Measurements from ENCODE around the gene ZNF239. TPM values are rescaled to one million over a fixed set of nuclear protein-coding genes. Genes with fewer than 3 reads are reported as not detected.

Gene ZNF239
- total and polyA plus RNA-seq, 2 donors (not counting 1 experiment from before 2014, with no cell fraction given), result 3.8 to 7.8 TPM

DNA sequence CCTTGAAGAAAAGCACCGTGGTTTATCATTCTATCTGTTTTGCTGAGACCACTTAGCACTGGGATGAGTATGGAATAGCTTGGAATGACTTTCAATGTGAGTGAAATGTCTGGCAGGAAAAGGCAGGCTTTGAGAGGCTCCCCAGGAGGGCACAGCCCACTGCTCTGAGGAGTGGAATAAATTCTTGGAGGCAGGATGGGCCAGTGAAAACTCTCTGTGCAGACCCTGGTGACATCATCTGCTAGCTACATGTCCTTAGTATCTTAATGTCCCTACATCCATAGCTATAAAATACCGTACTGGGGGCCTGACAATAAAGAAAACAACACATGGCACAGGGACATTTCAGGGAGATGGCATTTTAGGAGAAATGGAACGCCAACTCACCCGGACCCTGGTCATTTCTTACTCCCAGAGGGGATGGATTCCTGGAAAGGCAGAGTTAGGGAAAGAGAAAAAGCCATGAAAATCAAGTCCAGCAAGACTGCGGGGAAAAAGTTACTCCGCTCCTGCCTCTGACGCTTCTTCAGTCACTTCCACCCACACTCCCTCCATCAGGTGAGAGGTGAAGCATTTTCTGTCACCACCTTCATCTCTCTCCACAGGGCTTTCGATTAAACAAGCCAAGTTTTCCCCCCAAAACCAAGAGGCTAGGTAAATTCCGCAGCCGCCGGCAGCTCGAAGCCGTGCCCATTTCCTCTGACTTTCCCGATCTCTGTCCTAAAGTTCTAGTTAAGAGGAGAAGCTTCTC is 991 bp downstream of the ZNF239 start:
- Histone ChIP-seq H3K4me1 (ENCODE audit: control insufficient read depth, extremely low read depth, insufficient read depth, low read length) (no peaks in the 10 kb centered on the region), H3K27ac (ENCODE audit: insufficient read depth, low read length) (peak overlapping the region; percentile 47), H3K79me2 (ENCODE audit: control insufficient read depth, insufficient read depth, low read length) (no peaks in the 10 kb centered on the region), H3K4me2 (ENCODE audit: extremely low read depth, insufficient read depth, low read length) (peak overlapping the region; percentile 84), H3K9me3 (ENCODE audit: control insufficient read depth, insufficient read depth, low read depth, low read length) (no peaks in the 10 kb centered on the region), H3K27me3 (ENCODE audit: control insufficient read depth, insufficient read depth, low read length) (no peaks in the 10 kb centered on the region), H3K36me3 (ENCODE audit: control insufficient read depth, insufficient read depth, low read length) (no peaks in the 10 kb centered on the region), H2AFZ (ENCODE audit: low read length) (peak overlapping the region; percentile 75), H3K9ac (ENCODE audit: insufficient read depth, low read length) (peak overlapping the region; percentile 65), H4K20me1 (ENCODE audit: control insufficient read depth, extremely low read depth, insufficient read depth, low read length) (no peaks in the 10 kb centered on the region), H3K4me3 (replicated peaks in 1 of 4; ENCODE audit: control extremely low read depth in 1 of 4, insufficient read depth in 1 of 4, low read depth in 3 of 4, low read length in 4 of 4) (peak overlapping the region; percentile 62 to 76 (median 65))
- peak; percentile 10 to 17 for DNase-seq (ENCODE audit: low read depth in 2 of 2)
- TF ChIP-seq, protein P1, sequence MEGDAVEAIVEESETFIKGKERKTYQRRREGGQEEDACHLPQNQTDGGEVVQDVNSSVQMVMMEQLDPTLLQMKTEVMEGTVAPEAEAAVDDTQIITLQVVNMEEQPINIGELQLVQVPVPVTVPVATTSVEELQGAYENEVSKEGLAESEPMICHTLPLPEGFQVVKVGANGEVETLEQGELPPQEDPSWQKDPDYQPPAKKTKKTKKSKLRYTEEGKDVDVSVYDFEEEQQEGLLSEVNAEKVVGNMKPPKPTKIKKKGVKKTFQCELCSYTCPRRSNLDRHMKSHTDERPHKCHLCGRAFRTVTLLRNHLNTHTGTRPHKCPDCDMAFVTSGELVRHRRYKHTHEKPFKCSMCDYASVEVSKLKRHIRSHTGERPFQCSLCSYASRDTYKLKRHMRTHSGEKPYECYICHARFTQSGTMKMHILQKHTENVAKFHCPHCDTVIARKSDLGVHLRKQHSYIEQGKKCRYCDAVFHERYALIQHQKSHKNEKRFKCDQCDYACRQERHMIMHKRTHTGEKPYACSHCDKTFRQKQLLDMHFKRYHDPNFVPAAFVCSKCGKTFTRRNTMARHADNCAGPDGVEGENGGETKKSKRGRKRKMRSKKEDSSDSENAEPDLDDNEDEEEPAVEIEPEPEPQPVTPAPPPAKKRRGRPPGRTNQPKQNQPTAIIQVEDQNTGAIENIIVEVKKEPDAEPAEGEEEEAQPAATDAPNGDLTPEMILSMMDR (conservative IDR thresholded peaks at IDR 0.05 in 1 of 2, IDR thresholded peaks at IDR 0.05 in 1 of 2; ENCODE audit: low read depth in 1 of 2, low read length in 2 of 2), result no peak
- TF ChIP-seq EZH2 (IDR thresholded peaks at IDR 0.05; ENCODE audit: low read length, missing control alignments), result no peak

DNA sequence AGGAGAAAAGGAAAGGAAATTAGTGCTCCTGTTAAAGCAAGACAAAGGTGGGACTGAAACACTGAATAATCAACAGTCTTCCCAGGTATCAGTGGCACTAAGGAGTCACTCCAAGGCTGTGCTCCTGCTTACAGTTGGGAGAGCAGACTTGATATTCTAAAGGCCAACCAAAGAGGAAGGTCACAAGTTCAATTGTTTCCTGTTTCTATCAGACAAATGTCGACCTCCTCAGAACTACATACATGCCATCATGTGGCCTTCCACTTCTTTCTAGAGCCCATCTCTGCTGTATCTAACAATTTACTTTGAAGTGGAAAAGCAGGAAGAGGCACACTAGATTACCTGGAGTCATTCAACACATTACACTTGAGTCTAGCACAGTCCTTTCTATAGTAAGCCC is 3.4 kb downstream of the ZNF239 start:
- H3K9me3 ChIP-seq (ENCODE audit: control insufficient read depth, insufficient read depth, low read depth, low read length), result no peaks in the 10 kb centered on the region
- no peak overlapping the region for H3K9ac ChIP-seq (ENCODE audit: insufficient read depth, low read length)
- no peak overlapping the region for H3K4me3 ChIP-seq (replicated peaks in 1 of 4; ENCODE audit: control extremely low read depth in 1 of 4, insufficient read depth in 1 of 4, low read depth in 3 of 4, low read length in 4 of 4)
- no peak overlapping the region for H3K4me2 ChIP-seq (ENCODE audit: extremely low read depth, insufficient read depth, low read length)
- H3K27ac ChIP-seq (ENCODE audit: insufficient read depth, low read length), result no peak overlapping the region
- TF ChIP-seq, protein P1 (conservative IDR thresholded peaks at IDR 0.05 in 1 of 2, IDR thresholded peaks at IDR 0.05 in 1 of 2; ENCODE audit: low read depth in 1 of 2, low read length in 2 of 2), result no peak
- TF ChIP-seq EZH2 (IDR thresholded peaks at IDR 0.05; ENCODE audit: low read length, missing control alignments), result no peak
- no peaks in the 10 kb centered on the region for H3K4me1 ChIP-seq (ENCODE audit: control insufficient read depth, extremely low read depth, insufficient read depth, low read length)
- no peak overlapping the region for H2AFZ ChIP-seq (ENCODE audit: low read length)
- H3K27me3 ChIP-seq (ENCODE audit: control insufficient read depth, insufficient read depth, low read length), result no peaks in the 10 kb centered on the region
- no peaks in the 10 kb centered on the region for H3K79me2 ChIP-seq (ENCODE audit: control insufficient read depth, insufficient read depth, low read length)
- no peaks in the 10 kb centered on the region for H3K36me3 ChIP-seq (ENCODE audit: control insufficient read depth, insufficient read depth, low read length)
- no peak for DNase-seq (ENCODE audit: low read depth in 2 of 2)
- H4K20me1 ChIP-seq (ENCODE audit: control insufficient read depth, extremely low read depth, insufficient read depth, low read length), result no peaks in the 10 kb centered on the region

DNA sequence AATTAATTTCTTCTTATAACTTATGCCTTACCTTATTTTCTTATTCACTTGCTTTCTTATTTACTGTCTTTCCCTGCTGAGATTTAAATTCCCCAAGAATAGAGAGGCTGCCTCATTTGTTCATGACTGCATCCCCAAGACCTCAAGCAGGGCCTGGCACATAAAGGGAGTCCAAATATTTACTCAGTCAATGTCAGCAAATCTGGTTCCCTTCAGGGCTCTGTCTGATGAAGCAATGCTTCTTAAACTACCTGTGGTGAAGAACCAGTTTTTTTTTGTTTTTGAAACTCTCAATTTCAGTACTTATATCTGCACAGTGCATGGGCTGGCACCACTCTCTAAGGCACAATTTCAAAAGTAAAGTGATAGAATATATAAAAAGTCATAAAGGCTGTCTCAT is 4.7 kb downstream of the ZNF239 start:
- no peak overlapping the region for H3K9ac ChIP-seq (ENCODE audit: insufficient read depth, low read length)
- no peaks in the 10 kb centered on the region for H3K4me1 ChIP-seq (ENCODE audit: control insufficient read depth, extremely low read depth, insufficient read depth, low read length)
- H4K20me1 ChIP-seq (ENCODE audit: control insufficient read depth, extremely low read depth, insufficient read depth, low read length), result no peaks in the 10 kb centered on the region
- H3K4me3 ChIP-seq (replicated peaks in 1 of 4; ENCODE audit: control extremely low read depth in 1 of 4, insufficient read depth in 1 of 4, low read depth in 3 of 4, low read length in 4 of 4), result no peak overlapping the region
- no peak overlapping the region for H3K27ac ChIP-seq (ENCODE audit: insufficient read depth, low read length)
- H3K27me3 ChIP-seq (ENCODE audit: control insufficient read depth, insufficient read depth, low read length), result no peaks in the 10 kb centered on the region
- no peak for DNase-seq (ENCODE audit: low read depth in 2 of 2)
- no peaks in the 10 kb centered on the region for H3K79me2 ChIP-seq (ENCODE audit: control insufficient read depth, insufficient read depth, low read length)
- H3K4me2 ChIP-seq (ENCODE audit: extremely low read depth, insufficient read depth, low read length), result no peak overlapping the region
- H2AFZ ChIP-seq (ENCODE audit: low read length), result no peak overlapping the region
- TF ChIP-seq, protein P1 (conservative IDR thresholded peaks at IDR 0.05 in 1 of 2, IDR thresholded peaks at IDR 0.05 in 1 of 2; ENCODE audit: low read depth in 1 of 2, low read length in 2 of 2), result no peak
- TF ChIP-seq EZH2 (IDR thresholded peaks at IDR 0.05; ENCODE audit: low read length, missing control alignments), result no peak
- no peaks in the 10 kb centered on the region for H3K9me3 ChIP-seq (ENCODE audit: control insufficient read depth, insufficient read depth, low read depth, low read length)
- H3K36me3 ChIP-seq (ENCODE audit: control insufficient read depth, insufficient read depth, low read length), result no peaks in the 10 kb centered on the region
